GM15510 (cell line): ENCODE results near the gene DDX49.

Source experiments
- POLR2A ChIP-seq: IDR thresholded peaks from 3 replicates; pipeline ENCODE4 v1.6.1; 2011; ENCODE audit warnings: borderline replicate concordance; ENCODE audit not compliant: insufficient read length; ENCODE audit errors: extremely low read depth

The DDX49 gene

GRCh38 chr19:18900700-18901481 is 18.6 kb upstream of the DDX49 start:
- TF ChIP-seq POLR2A: no peak

- no peak for TF ChIP-seq POLR2A
Measured at GRCh38 chr19:18901491-18901890, 18.0 kb upstream of the DDX49 start.

- no peak for TF ChIP-seq POLR2A
Measured at GRCh38 chr19:18903156-18904037, 16.1 kb upstream of the DDX49 start.

- TF ChIP-seq POLR2A: no peak
Measured at GRCh38 chr19:18904334-18905057, 15.0 kb upstream of the DDX49 start.

- no peak for TF ChIP-seq POLR2A
Measured at GRCh38 chr19:18905058-18905456, 14.5 kb upstream of the DDX49 start.

- TF ChIP-seq POLR2A: no peak
Measured at GRCh38 chr19:18905513-18906236, 13.8 kb upstream of the DDX49 start.

GRCh38 chr19:18906605-18907519 is 12.7 kb upstream of the DDX49 start:
- no peak for TF ChIP-seq POLR2A

GRCh38 chr19:18908917-18909619 is 10.4 kb upstream of the DDX49 start:
- TF ChIP-seq POLR2A: no peak

- no peak for TF ChIP-seq POLR2A
Measured at GRCh38 chr19:18910010-18910409, 9.5 kb upstream of the DDX49 start.

- TF ChIP-seq POLR2A: no peak
Measured at GRCh38 chr19:18910801-18911436, 8.6 kb upstream of the DDX49 start.

- TF ChIP-seq POLR2A: no peak
Measured at GRCh38 chr19:18912933-18913332, 6.6 kb upstream of the DDX49 start.

GRCh38 chr19:18913466-18913865 is 6.0 kb upstream of the DDX49 start:
- TF ChIP-seq POLR2A: no peak
